Muscle of leg (tissue), 11 donors: ENCODE data around the gene VPS52. TPM values are rescaled to one million over a fixed set of nuclear protein-coding genes. Genes with fewer than 3 reads are reported as not detected.
"Not testable (repeated sequence)": the region's sequence is repeated elsewhere in the genome, so short reads cannot be mapped to it uniquely, and the experiment has no call there.

Experiments
- DNase-seq: peaks from one replicate; pipeline ENCODE4 v3.0.0; 2013
- H3K27ac ChIP-seq: one replicate; pipeline ENCODE4 v1.5.1; 2013; ENCODE audit warnings: mild to moderate bottlenecking, low read length, control low read depth
- H3K27me3 ChIP-seq: one replicate; pipeline ENCODE4 v1.6.1; 2013; ENCODE audit warnings: low read length; ENCODE audit not compliant: control insufficient read depth, insufficient read depth
- H3K36me3 ChIP-seq: one replicate; pipeline ENCODE4 v1.6.1; 2013; ENCODE audit warnings: low read length; ENCODE audit not compliant: control insufficient read depth, insufficient read depth
- H3K4me1 ChIP-seq: one replicate; pipeline ENCODE4 v1.6.1; 2013; ENCODE audit warnings: low read length; ENCODE audit not compliant: control insufficient read depth, insufficient read depth
- H3K4me3 ChIP-seq: one replicate; pipeline ENCODE4 v1.5.1; 2013; ENCODE audit warnings: low read length, control low read depth
- H3K9me3 ChIP-seq: replicated peaks from 2 replicates; pipeline ENCODE4 v1.6.1; 2013; ENCODE audit warnings: low read depth, low read length; ENCODE audit not compliant: control insufficient read depth
- WGBS: methylation state at CpG from one replicate; pipeline ENCODE4 v1.1.5; 2013; ENCODE audit warnings: missing lambda C conversion rate; ENCODE audit not compliant: insufficient coverage; 5-methylcytosine and 5-hydroxymethylcytosine counted together
- polyA plus RNA-seq, 8 donors: library from polyadenylated mRNA; unstranded; fragments of 120-200 nt; gene quantifications; one replicate each; pipeline versions ENCODE4 v1.2.1 to v1.2.3, GENCODE V29; 2013; ENCODE audit warnings: inconsistent platforms in 1 of 8, low replicate concordance in 1 of 8; ENCODE audit not compliant: insufficient read length in 8 of 8, insufficient read depth in 1 of 8
- total RNA-seq: library from RNA; stranded (reverse); fragments of 120-200 nt; gene quantifications from one replicate; pipeline ENCODE4 v1.2.4, GENCODE V29; 2013

Gene VPS52
- total and polyA plus RNA-seq, 9 donors, result 26.1 to 52.1 (median 36.1) TPM

- no peak overlapping the region for H3K27ac ChIP-seq
- 92% methylated on average over 6 of the region's 6 CpGs for WGBS
- H3K9me3 ChIP-seq, result no peaks in the 10 kb centered on the region
- no peaks in the 10 kb centered on the region for H3K27me3 ChIP-seq
- DNase-seq, result no peak
- H3K4me3 ChIP-seq, result no peak overlapping the region
- H3K4me1 ChIP-seq, result peaks cover 17% of the 10 kb centered on the region
- peaks cover 67% of the 10 kb centered on the region for H3K36me3 ChIP-seq
Measured at GRCh38 chr6:33280539-33280938, 8.9 kb upstream of the VPS52 start.

GRCh38 chr6:33279971-33280511, 8.4 kb upstream of the VPS52 start:
- no peak for DNase-seq
- H3K4me1 ChIP-seq, result peaks cover 20% of the 10 kb centered on the region
- peaks cover 72% of the 10 kb centered on the region for H3K36me3 ChIP-seq
- 0% methylated on average over 2 of the region's 5 CpGs for WGBS
- H3K4me3 ChIP-seq, result no peak overlapping the region
- no peaks in the 10 kb centered on the region for H3K27me3 ChIP-seq
- H3K27ac ChIP-seq, result no peak overlapping the region
- no peaks in the 10 kb centered on the region for H3K9me3 ChIP-seq

- H3K4me3 ChIP-seq, result no peak overlapping the region
- no peaks in the 10 kb centered on the region for H3K9me3 ChIP-seq
- 73% methylated on average over 7 of the region's 13 CpGs for WGBS
- H3K4me1 ChIP-seq, result peaks cover 27% of the 10 kb centered on the region
- no peaks in the 10 kb centered on the region for H3K27me3 ChIP-seq
- no peak for DNase-seq
- H3K36me3 ChIP-seq, result peaks cover 73% of the 10 kb centered on the region
- no peak overlapping the region for H3K27ac ChIP-seq
Measured at GRCh38 chr6:33279257-33279695, 7.6 kb upstream of the VPS52 start.

- Histone ChIP-seq H3K27me3 (no peaks in the 10 kb centered on the region), H3K4me3 (no peak overlapping the region), H3K27ac (no peak overlapping the region), H3K9me3 (no peaks in the 10 kb centered on the region), H3K36me3 (peaks cover 73% of the 10 kb centered on the region), H3K4me1 (peaks cover 32% of the 10 kb centered on the region)
- no peak for DNase-seq
- no CpG with 5 or more reads among the region's 3 CpGs for WGBS
Measured at GRCh38 chr6:33278810-33279209, 7.1 kb upstream of the VPS52 start.

- DNase-seq, result no peak
- Histone ChIP-seq H3K9me3 (no peaks in the 10 kb centered on the region), H3K36me3 (peaks cover 73% of the 10 kb centered on the region), H3K27ac (no peak overlapping the region), H3K27me3 (no peaks in the 10 kb centered on the region), H3K4me3 (no peak overlapping the region), H3K4me1 (peaks cover 36% of the 10 kb centered on the region)
- 36% methylated on average over 2 of the region's 9 CpGs for WGBS
Measured at GRCh38 chr6:33278392-33278741, 6.7 kb upstream of the VPS52 start.

- Histone ChIP-seq H3K27ac (peak overlapping the region; percentile 89), H3K36me3 (peaks cover 74% of the 10 kb centered on the region), H3K4me1 (peaks cover 41% of the 10 kb centered on the region), H3K9me3 (no peaks in the 10 kb centered on the region), H3K4me3 (peak overlapping the region; percentile 62), H3K27me3 (no peaks in the 10 kb centered on the region)
- 40% methylated on average over 30 of the region's 39 CpGs for WGBS
- DNase-seq, result no peak
Measured at GRCh38 chr6:33277663-33278391, 6.2 kb upstream of the VPS52 start.

GRCh38 chr6:33276864-33277662, 5.4 kb upstream of the VPS52 start, which contains the start of gene B3GALT4:
Gene B3GALT4, plus strand, starts transcription at chr6:33277123. Its CDS starts 297 bp downstream, at chr6:33277420.
- H3K27me3 ChIP-seq, result no peaks in the 10 kb centered on the region
- H3K27ac ChIP-seq, result peak within 1 kb of the TSS; percentile 89
- H3K9me3 ChIP-seq, result no peaks in the 10 kb centered on the region
- H3K4me1 ChIP-seq, result peaks cover 47% of the 10 kb centered on the region
- peak within 1 kb of the TSS; percentile 62 for H3K4me3 ChIP-seq
- 2% methylated on average over 80 of the region's 80 CpGs for WGBS
- DNase-seq, result peak; percentile 81
- peaks cover 70% of the 10 kb centered on the region for H3K36me3 ChIP-seq

- H3K4me1 ChIP-seq, result peaks cover 47% of the 10 kb centered on the region
- peaks cover 66% of the 10 kb centered on the region for H3K36me3 ChIP-seq
- H3K27ac ChIP-seq, result peak overlapping the region; percentile 62
- DNase-seq, result no peak
- H3K4me3 ChIP-seq, result peak overlapping the region; percentile 43
- H3K27me3 ChIP-seq, result no peaks in the 10 kb centered on the region
- no peaks in the 10 kb centered on the region for H3K9me3 ChIP-seq
Measured at GRCh38 chr6:33276581-33276863, 4.8 kb upstream of the VPS52 start.

- peaks cover 49% of the 10 kb centered on the region for H3K4me1 ChIP-seq
Measured at GRCh38 chr6:33275795-33276580, 4.3 kb upstream of the VPS52 start.

More at GRCh38 chr6:33275795-33276580, 4.3 kb upstream of the VPS52 start:
- H3K4me3 ChIP-seq, result peak overlapping the region; percentile 43
- H3K27ac ChIP-seq, H3K9me3 ChIP-seq, H3K27me3 ChIP-seq, DNase-seq: not testable (repeated sequence)
- WGBS, result 58% methylated on average over 6 of the region's 16 CpGs
- H3K36me3 ChIP-seq, result peaks cover 66% of the 10 kb centered on the region
